GM19455 (cell line): ENCODE results near the gene NR3C2.
"Not testable (repeated sequence)": the region's sequence is repeated elsewhere in the genome, so short reads cannot be mapped to it uniquely, and the experiment has no call there.

Experiments
- ATAC-seq: cut with Tn5 transposase; IDR thresholded peaks from one replicate; pipeline ENCODE4 v1.9.1; 2021; ENCODE audit not compliant: unreplicated experiment

The NR3C2 gene

DNA sequence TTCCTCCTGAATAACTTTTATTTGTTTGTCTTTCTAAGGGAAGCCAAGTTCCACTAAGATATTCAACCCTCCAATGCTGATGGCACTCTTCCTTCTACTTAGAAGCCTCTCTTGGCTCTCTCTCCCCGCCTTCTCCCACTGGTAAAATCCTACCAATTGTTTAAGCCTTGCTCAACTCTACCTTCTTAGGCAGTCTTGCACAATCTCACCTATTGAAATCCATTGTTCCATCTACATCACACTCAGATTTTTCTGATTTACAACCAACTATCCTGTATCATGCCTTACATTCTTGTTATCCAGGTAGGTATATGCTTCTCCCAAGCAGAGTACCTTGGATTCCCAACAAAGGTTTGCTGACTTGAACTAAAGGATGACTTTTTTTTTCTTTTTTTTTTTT lies 69.1 kb downstream of the NR3C2 start:
- no peak for ATAC-seq

DNA sequence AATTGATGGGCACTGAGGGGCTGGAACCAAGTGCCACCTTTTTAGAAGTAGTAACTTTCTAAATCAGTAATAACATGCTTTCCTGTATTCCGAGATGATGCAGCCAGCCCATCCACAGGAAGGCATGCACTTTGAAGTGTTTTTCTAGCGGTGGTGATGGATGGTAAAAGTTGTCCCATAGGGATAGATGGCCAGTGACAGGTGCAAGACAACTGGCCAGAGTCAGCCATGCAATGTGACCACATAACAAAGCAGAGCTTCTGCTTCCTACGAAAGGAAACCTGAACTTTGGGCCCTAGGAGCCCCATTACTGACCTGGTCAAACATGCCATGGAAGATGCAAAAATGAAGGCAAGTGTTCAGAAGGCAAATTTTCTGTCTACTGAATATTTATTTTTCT lies 72.3 kb downstream of the NR3C2 start:
- no peak for ATAC-seq

DNA sequence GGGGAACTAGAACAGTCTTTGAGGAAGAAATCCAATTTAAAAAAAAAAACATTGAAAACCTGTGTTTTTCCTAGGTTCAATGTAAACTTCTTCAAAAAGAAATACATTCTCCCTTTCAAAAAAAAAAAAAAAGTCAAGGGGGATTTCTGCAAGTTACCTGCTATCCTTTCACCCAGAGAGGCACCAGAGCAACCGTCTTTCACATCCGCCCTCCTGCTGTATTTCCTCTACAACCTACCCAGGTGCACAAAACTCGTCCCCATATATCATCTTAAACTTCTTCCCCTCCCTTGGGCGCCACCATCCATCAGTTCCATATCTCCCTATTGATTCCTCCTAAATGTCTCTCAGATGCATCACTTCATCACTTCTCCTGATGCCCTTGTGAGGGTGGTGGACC lies 74.5 kb downstream of the NR3C2 start:
- ATAC-seq: no peak

DNA sequence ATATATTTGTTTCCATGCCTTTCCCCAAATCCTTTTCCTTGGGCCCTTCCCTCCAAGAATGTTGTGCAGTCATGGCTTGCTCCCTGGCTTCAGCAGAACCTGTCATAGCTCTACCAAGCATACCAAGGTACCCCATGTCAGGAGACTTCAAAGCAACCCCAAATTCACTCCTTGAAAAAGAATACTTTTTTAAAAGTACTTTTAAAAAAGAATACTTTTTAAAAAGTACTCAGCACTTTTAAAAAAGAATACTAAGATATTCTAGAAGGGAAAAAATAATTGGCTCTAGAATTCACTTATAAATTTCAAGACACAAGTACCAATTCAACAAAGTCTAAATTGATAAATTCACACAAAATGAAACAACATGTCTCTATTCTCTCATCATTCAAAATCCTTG lies 76.0 kb downstream of the NR3C2 start:
- ATAC-seq: no peak

DNA sequence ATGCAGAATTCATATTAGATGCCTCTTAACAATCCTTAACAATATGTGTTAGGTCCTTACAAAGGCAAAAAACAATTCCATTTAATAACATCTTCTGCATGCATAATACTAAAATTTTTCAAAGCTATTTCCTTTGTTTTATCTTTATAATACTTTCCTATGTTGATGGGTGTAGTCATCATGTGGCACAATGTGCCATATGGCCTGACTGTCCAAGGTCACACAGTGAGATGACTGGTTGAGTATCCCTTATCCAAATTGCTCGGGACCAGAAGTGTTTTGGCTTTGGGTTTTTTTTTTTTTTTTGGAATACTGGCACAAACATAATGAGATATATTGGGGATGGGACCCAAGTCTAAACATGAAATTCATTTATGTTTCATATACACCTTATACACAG lies 77.7 kb downstream of the NR3C2 start:
- no peak for ATAC-seq

DNA sequence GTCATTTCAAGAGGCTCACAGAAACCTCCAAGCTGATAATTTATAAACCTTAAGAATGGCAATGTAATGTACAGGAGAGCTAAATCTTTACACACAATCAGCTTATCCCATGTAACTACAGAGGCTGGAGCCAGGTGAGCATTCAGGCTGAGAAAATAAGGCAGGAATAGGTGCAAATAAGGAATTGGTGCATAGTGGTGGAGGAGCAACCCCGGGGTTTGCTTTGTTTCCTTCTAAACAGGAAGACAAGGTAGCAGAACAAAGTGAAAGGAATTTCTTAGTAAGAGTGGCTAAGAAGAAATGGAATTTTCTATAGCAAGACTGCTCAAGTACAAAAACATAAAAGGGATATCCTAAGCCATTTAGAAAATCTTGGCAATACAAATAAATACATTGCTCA lies 82.4 kb downstream of the NR3C2 start:
- no peak for ATAC-seq

DNA sequence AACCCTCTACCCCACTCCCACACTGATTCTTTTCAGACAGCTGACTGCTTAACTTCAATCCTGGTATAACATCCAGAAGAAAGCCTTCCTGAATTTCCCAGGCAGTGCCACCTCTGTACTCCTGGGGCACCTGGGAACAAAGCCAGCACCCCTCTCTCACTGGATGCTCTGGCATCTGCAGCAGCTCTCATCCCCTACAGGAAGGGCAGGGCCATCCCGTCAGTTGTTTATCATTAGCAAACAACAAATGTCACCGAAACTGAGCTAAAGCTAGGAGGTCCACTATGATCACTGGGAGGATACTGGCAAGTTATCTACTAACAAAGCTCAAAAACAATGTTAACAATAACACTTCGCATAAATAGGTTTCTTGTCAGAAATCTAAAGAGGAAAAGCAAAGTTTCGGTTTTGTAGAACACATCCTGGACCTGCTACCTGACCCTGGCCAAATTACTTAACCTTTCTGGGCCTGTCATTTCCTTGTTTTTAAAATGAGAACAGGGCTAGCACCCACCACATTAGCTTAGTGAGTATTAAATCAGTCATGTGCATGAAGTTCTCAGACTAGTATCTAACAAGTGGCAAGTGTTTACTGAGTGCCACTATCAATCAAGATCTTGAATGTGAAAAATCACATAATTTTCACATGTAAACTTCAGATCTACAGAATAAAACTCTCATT lies 86.6 kb downstream of the NR3C2 start:
- ATAC-seq: no peak

DNA sequence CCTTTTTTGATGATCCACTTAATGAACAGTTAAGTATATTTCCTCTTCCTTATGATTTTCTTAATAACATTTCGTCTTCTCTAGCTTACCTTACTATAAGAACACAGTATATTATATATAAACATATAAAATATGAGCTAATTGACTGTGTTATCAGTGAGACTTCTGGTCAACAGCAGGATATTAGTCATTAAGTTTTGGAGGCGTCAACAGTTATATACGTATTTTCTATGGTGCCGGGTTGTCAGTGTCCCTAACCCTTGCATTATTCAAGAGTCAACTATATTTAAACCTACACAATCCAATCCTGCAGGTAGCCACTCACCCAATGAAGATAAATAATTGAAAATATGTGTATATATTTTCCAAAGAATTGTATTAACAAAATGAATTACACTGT lies 88.0 kb downstream of the NR3C2 start:
- ATAC-seq: no peak

DNA sequence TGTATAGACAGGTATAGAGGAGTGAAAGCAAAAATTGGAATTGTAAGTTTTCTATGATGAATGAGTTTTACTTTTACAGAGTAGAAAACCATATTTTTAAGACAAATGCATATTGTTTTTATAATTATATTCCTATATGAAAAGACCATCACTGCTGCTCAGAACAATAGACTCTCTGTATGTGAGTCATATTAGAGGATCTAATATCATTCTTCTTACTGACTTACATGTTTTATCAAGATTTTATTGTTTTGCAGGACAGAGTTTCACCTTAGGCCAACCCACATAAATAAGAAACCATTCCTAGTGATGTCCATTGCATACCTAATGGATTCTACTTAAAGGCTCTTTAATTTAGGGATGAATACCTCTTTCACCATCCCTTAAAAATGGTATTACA lies 88.6 kb downstream of the NR3C2 start:
- ATAC-seq: no peak

DNA sequence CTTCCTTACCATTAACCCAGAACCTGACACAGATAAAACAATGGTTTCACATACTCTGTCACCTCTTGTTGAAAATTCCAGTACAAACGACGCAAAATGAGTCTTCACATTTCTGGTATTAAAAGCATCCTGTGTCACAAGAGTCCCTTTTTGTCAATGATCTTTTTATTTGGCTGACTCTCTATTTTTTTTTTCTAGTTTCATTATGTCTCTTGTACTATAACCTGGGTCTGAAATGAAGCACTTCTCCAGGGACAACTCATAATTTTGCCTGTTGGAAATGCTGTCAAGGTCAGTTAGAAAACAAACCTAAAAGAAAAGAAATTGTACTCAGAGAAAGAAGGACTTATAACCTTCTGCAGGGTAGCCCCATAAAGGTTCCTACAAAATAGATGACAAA lies 93.1 kb downstream of the NR3C2 start:
- ATAC-seq: no peak

DNA sequence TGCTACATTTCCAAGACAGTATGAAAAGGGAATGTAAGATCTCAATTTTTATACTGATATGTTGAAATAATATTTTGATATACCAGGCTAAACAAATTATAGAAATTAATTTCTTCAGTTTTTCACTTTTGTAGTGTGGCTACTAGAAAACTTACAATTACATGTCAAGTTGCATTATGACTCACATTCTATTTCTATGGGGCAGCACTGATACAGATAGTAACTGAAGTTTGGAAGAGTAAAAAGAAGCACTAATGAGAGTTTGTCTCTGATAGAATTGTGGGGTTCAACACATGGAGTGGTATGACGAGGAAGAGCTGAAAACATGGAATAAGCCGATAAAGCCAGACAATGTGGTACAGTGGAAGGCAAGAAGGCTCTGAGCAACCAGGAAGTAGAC lies 95.6 kb downstream of the NR3C2 start:
- no peak for ATAC-seq

DNA sequence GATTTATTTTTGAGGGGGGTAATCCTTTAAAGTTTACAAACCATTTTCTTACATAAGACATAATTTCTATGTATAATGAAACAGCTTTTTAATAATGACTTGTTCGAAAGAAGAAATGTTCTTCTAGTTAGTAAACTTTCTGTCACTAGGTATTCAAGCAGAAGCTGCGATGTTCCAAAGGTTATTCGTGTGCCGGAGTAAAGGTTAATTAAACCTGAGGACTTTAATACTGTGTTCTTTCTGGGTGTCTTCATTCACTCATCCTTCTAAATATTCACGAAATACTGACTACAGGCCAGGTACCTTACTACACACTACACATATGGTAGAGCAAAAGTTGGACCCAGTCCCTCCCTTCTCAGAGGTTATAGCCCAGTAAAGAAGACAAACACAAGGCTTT lies 96.7 kb downstream of the NR3C2 start:
- no peak for ATAC-seq

DNA sequence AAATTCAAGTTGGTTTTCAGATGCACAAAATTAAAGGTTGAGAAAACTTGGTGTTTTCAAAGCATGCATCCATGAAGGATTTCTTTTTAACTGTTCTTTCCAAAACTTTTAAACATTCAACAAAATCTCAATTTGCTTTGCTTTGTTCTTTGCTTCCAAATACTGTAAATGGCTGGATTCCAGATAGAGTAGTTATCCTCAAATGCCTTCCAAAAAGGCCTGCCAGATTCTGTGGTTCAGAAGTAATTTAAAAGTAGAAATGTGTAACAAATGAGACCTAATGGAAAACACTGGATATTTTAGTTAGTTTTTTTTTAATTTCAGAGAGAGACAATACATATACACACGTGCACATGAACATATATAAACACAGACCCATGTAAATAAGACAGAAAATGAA lies 97.3 kb downstream of the NR3C2 start:
- no peak for ATAC-seq

DNA sequence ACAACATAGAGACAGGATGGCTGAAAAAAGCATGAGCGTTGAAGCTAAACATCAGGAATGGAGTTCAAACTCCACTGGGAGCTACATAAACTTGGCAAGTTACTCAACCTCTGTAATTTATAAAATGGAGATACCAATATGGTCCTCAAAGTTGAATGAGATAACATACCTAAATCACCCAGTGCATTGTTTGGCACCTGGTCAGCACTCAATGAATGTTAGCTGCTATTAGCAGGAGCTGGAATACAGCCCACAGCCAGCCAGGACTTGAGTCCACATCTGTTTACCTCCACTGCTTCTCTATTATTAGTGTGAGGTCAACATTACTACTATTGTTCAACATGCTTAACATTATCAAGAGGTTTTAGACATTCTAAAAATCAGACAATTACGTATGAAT lies 97.9 kb downstream of the NR3C2 start:
- ATAC-seq: no peak

DNA sequence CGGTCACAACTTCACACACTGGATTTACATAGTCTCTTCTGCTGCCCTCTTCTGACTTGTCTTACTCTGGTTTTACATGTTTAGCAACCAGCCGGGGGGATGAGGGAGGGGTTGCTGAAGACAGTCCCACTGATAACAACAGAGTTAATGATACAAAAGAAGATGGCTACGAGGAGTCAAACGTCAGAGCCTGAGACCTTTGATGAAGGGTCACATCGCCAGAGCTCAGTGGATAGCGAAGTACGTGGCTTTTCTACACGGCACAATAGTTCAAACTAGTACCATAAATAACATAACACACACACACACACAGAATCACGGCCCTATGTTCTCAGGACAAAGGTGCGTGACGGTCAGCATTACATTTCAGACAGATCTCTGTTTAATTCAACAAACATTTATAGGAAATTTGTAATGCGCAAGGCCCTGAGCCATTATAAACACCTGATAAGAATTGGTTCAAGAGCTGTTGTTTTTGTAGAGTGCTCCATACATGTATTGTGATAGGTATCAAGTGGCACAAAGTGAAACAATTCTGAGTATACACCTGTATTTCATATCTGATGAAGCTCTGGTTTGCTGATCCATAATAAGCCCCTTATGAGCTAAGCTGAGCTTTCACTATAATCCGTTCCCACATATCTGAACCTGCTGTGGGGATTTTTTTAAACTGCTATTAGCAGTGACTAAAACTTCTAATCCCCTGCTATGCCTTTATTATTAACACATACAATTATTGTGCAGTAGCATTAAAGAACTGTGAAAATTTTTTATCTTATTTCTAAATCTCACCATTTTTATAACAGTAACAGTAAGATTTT lies 100.0 kb downstream of the NR3C2 start:
- ATAC-seq: no peak

DNA sequence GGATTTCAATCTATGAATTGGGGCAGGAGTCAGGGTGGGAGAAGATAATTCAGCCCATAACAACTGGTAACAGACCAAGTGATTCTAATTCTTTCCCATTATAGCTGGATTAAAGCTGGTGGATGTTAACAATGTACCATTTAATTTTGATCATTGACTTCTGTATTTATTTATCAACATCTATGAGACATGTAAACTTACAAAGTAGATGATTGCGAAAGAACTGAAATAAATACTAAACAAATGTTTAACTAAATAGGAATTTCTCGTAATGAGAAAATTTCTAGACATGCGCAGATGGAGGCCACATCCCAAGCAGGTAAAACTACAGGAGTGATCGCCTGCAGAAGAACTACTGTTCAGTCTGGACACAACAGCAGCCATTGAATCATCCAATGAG lies 107.1 kb downstream of the NR3C2 start:
- ATAC-seq: no peak

DNA sequence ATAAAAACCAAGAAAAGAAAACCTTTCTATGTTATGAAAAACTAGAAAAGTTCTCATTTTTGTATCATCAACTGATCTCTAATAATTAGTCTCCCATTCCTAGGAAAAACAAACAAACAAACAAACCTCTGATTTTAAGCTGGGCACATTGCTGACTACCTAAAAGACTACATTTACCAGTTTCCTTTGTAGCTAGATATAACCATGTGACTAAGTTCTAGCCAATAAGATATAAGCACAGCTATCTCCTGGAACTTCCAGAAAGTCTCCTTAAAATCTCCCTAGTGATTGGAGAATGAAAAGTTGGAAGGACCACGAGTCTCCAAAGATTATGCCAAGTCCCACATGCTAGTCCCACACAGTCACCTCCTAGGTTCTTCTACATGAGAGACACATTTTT lies 108.9 kb downstream of the NR3C2 start:
- ATAC-seq: no peak

DNA sequence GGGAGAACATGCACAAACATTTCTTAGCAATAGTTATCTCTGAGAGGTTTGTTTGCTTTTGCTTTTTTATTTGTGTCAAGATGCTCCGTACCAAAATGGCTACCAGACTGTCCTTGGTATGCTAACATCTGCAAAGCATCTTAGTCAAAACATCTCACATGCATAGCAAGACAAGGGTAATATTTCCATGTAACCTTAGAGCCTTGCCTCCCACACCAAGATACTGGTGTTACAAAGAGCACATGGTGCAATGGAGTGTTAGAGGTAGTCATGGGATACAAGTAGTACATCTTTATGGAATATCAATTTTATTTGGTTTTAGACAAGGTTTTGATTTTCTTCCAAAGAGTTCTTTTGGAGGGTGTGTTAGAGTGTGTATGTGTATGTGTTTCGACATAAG lies 109.7 kb downstream of the NR3C2 start:
- no peak for ATAC-seq

DNA sequence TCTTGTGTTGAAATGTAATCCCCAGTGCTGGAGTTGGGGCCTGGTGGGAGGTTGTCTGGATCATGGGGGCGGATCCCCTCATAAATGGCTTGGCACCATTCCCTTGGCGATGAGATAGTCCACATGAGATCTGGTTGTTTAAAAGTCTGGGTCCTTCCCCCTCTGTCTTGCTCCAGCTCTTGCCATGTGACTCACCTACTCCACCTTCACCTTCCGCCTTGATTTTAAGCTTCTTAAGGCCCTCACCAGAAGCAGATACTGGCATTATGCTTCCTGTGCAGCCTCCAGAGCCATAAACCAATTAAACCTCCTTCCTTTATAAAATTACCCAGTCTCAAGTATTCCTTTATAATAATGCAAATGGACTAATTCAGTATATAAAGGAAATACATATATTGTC lies 111.5 kb downstream of the NR3C2 start:
- no peak for ATAC-seq

DNA sequence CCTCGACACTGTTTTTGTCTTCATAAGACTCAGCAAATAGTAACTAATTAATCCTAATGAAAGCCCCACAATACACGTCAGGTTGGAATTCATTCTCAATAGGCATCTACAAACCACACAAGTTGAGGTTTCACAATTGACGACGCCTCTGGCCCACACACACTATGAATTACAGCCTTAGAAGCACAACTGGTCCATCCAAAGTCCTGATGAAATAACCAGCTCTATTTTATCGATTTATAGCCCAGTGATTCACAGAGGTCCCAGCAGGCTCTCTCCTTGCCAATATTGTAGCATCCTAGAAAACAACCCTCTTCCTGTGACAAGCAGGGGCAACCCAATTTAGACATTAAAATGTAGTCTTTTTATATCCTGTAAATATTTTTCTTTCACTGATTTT lies 112.1 kb downstream of the NR3C2 start:
- ATAC-seq: no peak

DNA sequence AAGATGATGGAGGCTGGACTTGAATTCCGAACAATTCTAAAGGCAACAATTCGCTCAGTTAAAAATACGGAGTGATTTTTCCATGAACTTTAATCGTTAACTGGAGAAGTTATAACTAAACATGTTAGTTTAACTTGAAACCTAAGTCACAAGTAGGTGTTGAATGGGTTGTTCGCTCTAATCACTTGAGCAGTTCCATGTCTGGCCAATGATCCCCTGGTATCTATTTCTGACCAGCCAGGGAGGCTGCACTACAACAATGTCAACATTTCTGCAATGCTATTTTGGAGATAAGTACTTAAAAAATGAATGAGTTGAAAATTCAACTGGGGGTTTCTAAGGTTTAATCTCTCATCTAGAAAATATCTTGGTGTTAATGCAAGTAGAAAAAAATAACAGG lies 112.5 kb downstream of the NR3C2 start:
- no peak for ATAC-seq

DNA sequence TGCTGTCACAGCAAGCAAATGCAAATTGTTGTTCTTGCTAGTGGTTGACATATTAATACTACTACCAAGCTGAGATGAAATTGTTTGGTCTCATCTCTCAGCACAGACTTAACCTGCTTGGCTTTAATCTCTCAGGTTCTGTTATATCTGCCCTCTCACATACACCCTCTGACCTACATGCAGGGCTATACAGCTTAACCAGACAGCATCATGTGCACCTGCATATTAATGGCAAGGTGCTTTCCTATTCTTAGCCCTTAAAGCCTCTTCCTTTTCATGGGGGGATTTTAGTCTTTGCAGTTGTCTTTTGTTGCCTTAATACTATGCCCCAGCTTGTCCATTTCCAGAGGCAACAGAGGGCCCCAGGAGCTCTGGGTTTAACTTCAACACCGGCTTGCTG lies 114.5 kb downstream of the NR3C2 start:
- no peak for ATAC-seq

DNA sequence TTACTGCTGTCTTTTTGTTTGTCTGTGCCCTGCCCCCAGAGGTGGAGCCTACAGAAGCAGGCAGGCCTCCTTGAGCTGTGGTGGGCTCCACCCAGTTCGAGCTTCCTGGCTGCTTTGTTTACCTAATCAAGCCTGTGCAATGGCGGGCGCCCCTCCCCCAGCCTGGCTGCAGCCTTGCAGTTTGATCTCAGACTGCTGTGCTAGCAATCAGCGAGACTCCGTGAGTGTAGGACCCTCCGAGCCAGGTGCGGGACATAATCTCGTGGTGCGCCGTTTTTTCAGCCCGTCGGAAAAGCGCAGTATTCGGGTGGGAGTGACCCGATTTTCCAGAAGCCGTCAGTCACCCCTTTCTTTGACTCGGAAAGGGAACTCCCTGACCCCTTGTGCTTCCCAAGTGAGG lies 118.9 kb downstream of the NR3C2 start:
- ATAC-seq: not testable (repeated sequence)
